ENCODE data around the gene MROH2A.
"Not testable (repeated sequence)": the region's sequence is repeated elsewhere in the genome, so short reads cannot be mapped to it uniquely, and the experiment has no call there.

The MROH2A gene

GRCh38 chr2:233778030-233778429, at the start of gene MROH2A:
Gene MROH2A, plus strand, starts transcription at chr2:233778330. Its CDS starts 1,029 bp downstream, at chr2:233779359.
- intact Hi-C loops (cut with DNase I): no loop called here
- no peak for DNase-seq

GRCh38 chr2:233728723-233729301, 49.3 kb upstream of the MROH2A start, which contains the start of gene UGT1A3:
Gene UGT1A3, plus strand, starts transcription at chr2:233729042. Its CDS starts 85 bp downstream, at chr2:233729127.
- no peak for DNase-seq
- intact Hi-C loops (cut with DNase I): no loop called here

GRCh38 chr2:233736868-233737653, 41.1 kb upstream of the MROH2A start:
- DNase-seq; intact Hi-C loops (cut with DNase I): not testable (repeated sequence)

- intact Hi-C loops (cut with DNase I): no loop called here
- DNase-seq: no peak
Observed at GRCh38 chr2:233740870-233741269, 37.3 kb upstream of the MROH2A start.

GRCh38 chr2:233743464-233744259, 34.5 kb upstream of the MROH2A start:
- DNase-seq: no peak
- intact Hi-C loops (cut with DNase I): no loop called here

GRCh38 chr2:233745073-233745755, 32.9 kb upstream of the MROH2A start:
- no peak for DNase-seq
- intact Hi-C loops (cut with DNase I): no loop called here

- DNase-seq; intact Hi-C loops (cut with DNase I): not testable (repeated sequence)
Observed at GRCh38 chr2:233745838-233746237, 32.3 kb upstream of the MROH2A start.

- intact Hi-C loops (cut with DNase I): no loop called here
- DNase-seq: no peak
Observed at GRCh38 chr2:233746475-233747282, 31.5 kb upstream of the MROH2A start.

GRCh38 chr2:233747283-233747544, 30.9 kb upstream of the MROH2A start:
- DNase-seq: no peak
- intact Hi-C loops (cut with DNase I): no loop called here

- intact Hi-C loops (cut with DNase I); DNase-seq: not testable (repeated sequence)
Observed at GRCh38 chr2:233750689-233751088, 27.4 kb upstream of the MROH2A start.

- intact Hi-C loops (cut with DNase I): not testable (repeated sequence)
Observed at GRCh38 chr2:233751212-233752009, 26.7 kb upstream of the MROH2A start.

GRCh38 chr2:233754872-233755611, 23.1 kb upstream of the MROH2A start:
- no peak for DNase-seq
- intact Hi-C loops (cut with DNase I): no loop called here

More at GRCh38 chr2:233751212-233752009, 26.7 kb upstream of the MROH2A start:
- not testable (repeated sequence) for DNase-seq

GRCh38 chr2:233756429-233757081, 21.6 kb upstream of the MROH2A start:
- intact Hi-C loops (cut with DNase I): no loop called here
- DNase-seq: no peak

- intact Hi-C loops (cut with DNase I): no loop called here
- no peak for DNase-seq
Observed at GRCh38 chr2:233758141-233758540, 20.0 kb upstream of the MROH2A start.

GRCh38 chr2:233758849-233759248, 19.3 kb upstream of the MROH2A start:
- no peak for DNase-seq

GRCh38 chr2:233760043-233760442, 18.1 kb upstream of the MROH2A start, which contains the start of gene UGT1A1:
Gene UGT1A1, plus strand, starts transcription at chr2:233760270. Its CDS starts 18 bp downstream, at chr2:233760288.
- no peak for DNase-seq
- intact Hi-C loops (cut with DNase I): no loop called here

More at GRCh38 chr2:233758849-233759248, 19.3 kb upstream of the MROH2A start:
- intact Hi-C loops (cut with DNase I): no loop called here
